HG02840 (cell line): ENCODE data around the gene FAM107B.
"Not testable (repeated sequence)": the region's sequence is repeated elsewhere in the genome, so short reads cannot be mapped to it uniquely, and the experiment has no call there.

Experiments used
- ATAC-seq: cut with Tn5 transposase; IDR thresholded peaks from one replicate; pipeline ENCODE4 v1.9.1; 2021; ENCODE audit warnings: mild to moderate bottlenecking, moderate library complexity, moderate number of reproducible peaks; ENCODE audit not compliant: unreplicated experiment, low FRiP score

Gene FAM107B

DNA sequence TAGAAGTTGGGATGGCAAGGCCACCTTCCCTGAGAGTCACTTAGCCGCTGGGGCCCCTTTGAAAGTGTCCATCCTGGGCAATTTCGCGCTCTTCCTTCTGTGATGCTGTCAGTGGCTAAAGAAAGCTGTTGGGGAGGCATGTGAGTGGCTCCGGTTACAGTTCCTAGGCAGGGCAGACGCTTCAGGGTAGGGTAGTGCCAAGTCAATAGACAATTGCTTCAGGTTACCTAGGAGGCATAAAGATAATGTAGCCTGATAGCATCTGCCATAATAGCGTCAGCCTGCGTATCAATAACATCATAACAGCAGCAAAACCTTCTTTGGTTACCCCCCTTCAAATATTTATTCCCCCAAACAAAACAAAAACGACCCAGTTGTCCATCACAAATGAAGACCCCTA lies at the start of gene FAM107B:
Gene FAM107B, minus strand, starts transcription at position 101 of the 400 bp plus-strand sequence. CDS start 234 bp downstream, outside the sequence.
- no peak for ATAC-seq

- ATAC-seq: no peak
Measured at GRCh38 chr10:14823966-14824365, 49.3 kb upstream of the FAM107B start.

- no peak for ATAC-seq
Measured at GRCh38 chr10:14822879-14823755, 48.4 kb upstream of the FAM107B start.

DNA sequence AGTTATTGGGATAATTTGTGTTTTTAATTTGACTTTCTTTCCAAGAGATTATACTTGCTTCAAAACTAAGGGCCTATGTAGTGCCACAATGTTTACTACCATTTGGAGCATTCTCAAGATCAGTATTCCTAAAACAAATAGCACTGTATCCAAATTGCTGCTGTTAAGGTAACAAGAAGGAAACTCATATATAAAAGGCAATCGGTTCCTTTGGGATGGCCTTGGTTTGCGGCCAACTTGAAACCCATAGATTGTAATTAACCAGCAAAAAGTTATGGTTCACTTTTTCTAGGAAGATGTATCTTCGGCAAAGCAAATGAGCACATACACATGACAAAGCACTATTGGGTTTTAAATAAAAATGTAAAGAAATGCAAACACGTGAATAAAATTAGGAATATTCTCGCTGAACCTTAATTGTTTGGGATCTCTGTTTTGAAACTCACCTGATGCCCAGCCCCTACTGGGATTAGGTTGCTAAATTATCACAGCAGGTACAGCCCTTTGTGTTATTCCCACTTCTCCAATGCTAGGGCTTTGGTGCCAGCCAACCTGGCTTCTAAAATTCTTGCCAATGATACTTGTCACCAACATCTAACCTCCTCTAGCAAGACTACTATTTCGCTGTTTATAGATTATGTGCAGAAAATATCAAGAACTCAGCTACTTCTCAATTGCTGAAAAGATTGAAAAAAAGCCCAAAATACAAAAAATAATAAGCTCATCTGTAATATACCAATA lies 47.1 kb upstream of the FAM107B start:
- ATAC-seq: no peak

- ATAC-seq: no peak
Measured at GRCh38 chr10:14820775-14821154, 46.1 kb upstream of the FAM107B start.

DNA sequence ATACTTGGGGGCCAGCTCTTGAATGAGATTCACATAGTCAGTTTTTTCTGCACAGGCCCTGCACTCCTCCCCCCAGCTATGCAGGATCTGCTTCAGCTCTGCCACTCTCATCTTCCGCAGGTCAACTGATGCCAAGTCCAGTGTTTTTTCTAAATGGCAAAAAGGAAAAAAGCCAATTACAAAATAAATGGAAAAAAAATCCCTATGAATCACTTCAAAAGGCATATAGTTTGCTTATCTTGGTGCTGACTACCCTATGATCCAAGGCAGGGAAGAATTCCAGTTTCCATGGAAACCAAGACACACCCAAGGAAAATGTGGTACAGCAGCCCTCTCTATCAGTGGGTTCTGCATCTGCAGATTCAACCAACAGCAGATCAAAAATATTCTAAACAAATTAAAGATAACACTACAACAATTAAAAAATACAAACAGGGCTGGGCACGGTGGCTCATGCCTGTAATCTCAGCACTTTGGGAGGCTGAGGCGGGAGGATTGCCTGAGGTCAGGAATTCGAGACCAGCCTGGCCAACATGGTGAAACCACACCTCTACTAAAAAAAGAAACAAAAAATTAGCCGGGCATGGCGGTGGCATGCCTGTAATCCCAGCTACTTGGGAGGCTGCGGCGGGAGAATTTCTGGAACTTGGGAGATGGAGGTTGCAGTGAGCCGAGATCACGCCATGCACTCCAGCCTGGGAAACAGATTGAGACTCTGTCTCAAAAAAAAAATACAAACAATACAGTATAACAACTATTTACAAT lies 45.5 kb upstream of the FAM107B start:
- no peak for ATAC-seq

- not testable (repeated sequence) for ATAC-seq
Measured at GRCh38 chr10:14816717-14817116, 42.0 kb upstream of the FAM107B start.

GRCh38 chr10:14815681-14816080 lies 41.0 kb upstream of the FAM107B start:
- ATAC-seq: no peak

GRCh38 chr10:14812271-14812670 lies 37.6 kb upstream of the FAM107B start:
- ATAC-seq: no peak

- ATAC-seq: no peak
Measured at GRCh38 chr10:14810969-14811953, 36.6 kb upstream of the FAM107B start.

DNA sequence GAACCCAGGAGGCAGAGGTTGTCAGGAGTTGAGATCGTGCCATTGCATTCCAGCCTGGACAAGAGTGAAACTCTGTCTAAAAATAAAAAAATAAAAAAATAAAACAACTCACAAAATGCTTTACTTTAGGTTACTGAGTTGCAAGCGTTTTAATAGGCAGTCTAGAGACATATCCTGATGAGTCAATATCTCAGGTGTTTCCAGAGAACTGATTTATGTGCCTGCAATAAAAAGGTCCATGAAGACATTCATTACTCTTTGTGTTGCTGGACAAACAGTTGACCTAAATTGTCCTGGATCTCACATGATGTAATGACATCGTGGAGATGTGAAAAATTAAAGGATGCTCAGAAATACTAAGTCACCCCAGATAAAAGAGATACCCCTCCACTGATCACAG lies 31.6 kb upstream of the FAM107B start:
- no peak for ATAC-seq

DNA sequence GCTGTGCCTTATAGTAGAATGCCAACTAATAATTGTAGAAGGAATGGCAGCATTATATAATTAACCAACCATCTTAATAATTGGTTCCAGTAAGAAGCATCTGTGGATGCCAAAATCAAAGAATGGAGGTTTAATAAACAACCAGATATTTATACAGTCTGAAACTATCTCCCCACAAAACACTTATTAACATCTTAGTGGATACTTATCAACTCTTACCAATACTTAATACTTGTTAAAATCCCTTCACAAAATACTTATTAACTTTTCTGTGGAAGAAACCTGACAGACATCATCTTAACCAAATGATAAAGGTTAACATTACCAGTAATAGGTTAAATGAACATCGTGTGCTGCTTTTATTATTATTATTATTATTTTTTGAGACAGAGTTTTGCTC lies 29.1 kb upstream of the FAM107B start:
- ATAC-seq: no peak

DNA sequence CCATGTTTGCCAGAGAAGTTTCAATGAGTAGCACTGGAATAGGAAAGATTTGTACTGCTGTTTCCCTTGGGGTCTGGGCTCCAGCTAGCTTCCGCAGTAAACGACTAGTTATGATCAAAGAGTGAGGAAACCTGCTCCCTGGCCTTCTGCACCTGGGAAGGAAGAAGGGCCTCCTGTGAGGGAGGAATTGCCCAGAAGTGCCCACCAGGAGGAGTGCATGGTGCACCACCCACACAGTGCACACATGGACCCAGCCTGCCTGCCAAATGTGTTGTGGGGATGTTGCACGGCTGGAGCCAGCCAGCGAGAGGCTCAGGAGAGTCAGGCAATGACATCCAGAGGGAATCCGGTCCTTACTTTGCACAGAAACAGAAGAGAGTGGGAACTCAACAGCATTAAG lies 27.0 kb upstream of the FAM107B start:
- no peak for ATAC-seq

GRCh38 chr10:14800397-14800796 lies 25.7 kb upstream of the FAM107B start:
- no peak for ATAC-seq

DNA sequence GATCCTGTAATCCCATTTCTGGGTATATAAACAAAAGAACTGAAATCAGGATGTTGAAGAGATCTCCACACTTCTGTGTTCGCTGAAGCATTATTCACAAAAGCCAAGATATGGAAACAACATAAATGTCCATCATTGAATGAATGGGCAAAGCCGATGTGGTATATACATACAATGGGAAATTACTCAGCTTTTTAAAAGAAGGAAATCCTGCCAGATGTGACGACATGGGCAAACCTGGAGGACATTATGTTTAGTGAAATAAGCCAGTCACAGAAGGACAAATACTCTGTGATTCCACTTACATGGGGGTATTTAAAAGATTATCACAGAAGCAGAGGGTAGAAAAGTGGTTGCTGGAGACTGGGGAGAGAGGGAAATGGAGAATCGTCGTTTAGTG lies 23.9 kb upstream of the FAM107B start:
- ATAC-seq: no peak

- no peak for ATAC-seq
Measured at GRCh38 chr10:14787938-14788337, 13.2 kb upstream of the FAM107B start.

DNA sequence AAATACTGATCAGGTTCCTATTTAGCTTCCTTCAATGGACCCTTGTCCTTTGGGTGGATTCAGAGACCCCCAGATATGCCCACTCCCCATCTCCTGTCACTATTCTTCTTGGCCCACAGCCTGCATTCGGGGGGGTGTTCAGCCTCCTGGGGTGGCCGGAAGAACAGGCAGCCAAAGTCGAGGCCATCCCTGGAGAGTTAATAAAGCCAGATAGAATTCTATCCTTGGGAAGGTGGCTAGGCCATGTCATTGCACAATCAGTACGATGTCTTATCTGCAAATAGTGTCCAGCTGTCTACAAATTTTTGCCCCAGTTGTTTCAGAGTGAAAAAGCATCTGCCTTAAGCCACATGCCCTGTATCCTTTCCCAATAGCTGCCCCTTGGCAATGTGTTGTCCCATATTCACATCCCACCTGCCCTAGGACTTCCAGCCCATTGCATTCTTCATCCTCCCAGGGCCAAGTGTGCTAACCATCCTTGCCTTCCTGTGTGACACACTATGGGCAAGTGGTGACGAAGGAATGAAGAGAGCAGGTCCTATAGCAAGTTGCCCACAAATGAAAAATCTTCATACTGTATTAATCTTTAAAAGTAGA lies 9.9 kb upstream of the FAM107B start:
- ATAC-seq: no peak

DNA sequence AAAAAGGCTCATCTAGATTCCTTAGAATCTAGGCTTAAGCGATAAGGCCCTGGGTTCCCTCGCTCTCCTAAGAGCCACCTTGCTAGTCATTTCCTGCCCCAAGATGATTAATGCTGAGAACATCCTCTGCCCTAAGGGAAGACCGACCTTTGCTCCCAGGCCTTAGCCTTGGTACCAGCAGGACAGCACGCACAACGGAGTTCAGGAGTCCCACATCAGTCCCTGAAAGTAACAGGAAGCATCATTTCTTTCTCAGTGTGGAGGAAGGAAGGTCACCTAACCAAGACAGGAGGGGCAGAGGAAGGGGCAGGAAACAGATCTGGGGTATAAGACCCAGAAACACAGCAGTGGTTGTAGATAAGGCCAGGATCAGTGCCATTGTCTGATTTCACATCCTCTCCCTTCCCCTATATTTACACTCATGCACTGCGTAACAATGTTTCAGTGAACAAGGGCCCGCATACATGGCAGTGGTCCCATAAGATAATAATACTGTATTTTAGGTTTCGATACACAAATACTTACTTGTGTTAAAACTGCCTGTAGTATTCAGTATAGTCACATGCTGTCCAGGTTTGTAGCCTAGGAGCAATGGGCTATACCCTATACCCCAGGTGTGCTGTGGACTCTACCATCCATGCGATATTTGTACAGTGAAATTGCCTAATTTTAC lies 8.1 kb upstream of the FAM107B start:
- no peak for ATAC-seq

DNA sequence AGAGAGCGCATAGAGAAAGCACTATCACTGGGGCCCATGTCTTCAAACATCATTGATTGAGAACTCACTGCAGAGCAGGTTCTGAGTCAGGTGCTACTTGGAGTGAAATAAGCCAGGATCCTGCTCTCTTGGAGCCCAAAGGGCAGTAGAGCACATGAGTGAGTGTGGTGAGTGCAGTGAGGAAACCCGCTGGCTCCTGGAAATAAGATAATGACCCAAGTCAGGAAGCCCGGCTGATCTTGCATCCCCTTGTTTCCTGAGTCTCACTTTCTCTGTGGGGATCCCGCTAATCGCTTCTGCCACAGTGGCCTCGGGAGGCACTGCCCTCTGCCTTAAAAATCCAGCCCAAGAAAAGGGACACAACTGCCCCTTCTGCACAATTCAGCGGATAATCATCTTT lies 7.1 kb upstream of the FAM107B start:
- ATAC-seq: no peak
